AG04450 (cell line): ENCODE data around the gene AGK. TPM values are rescaled to one million over a fixed set of nuclear protein-coding genes. Genes with fewer than 3 reads are reported as not detected.

Experiments
- polyA plus RNA-seq: library from polyadenylated mRNA; depleted of rRNA; stranded (reverse); fragments of >200 nt; gene quantifications from 2 replicates; pipeline ENCODE4 v1.2.3, GENCODE V29; 2011; rRNA removed

The AGK gene
- polyA plus RNA-seq, 1 experiment = 42.5 TPM

Other genes starting within 250 kb of the AGK start
- 4.9 and 5.3 TPM in 2 replicates for gene DENND11, start 150.8 kb downstream of the AGK start, polyA plus RNA-seq
- gene WEE2, start 156.9 kb downstream of the AGK start, polyA plus RNA-seq = not detected in 2 replicates
- gene SSBP1, start 186.9 kb downstream of the AGK start, polyA plus RNA-seq = 152 and 212 TPM in 2 replicates
- 0.19 and 0.21 TPM in 2 replicates for gene TAS2R3, start 212.7 kb downstream of the AGK start, polyA plus RNA-seq
- gene TAS2R4, start 225.3 kb downstream of the AGK start, polyA plus RNA-seq = 0.26 and 0.36 TPM in 2 replicates
- 0.38 and 0.81 TPM in 2 replicates for gene TAS2R5, start 238.8 kb downstream of the AGK start, polyA plus RNA-seq